ENCODE data around the gene C11orf68. TPM values are rescaled to one million over a fixed set of nuclear protein-coding genes. Genes with fewer than 3 reads are reported as not detected.

The C11orf68 gene
- total RNA-seq = 12.3 and 14.6 TPM in 2 replicates

DNA sequence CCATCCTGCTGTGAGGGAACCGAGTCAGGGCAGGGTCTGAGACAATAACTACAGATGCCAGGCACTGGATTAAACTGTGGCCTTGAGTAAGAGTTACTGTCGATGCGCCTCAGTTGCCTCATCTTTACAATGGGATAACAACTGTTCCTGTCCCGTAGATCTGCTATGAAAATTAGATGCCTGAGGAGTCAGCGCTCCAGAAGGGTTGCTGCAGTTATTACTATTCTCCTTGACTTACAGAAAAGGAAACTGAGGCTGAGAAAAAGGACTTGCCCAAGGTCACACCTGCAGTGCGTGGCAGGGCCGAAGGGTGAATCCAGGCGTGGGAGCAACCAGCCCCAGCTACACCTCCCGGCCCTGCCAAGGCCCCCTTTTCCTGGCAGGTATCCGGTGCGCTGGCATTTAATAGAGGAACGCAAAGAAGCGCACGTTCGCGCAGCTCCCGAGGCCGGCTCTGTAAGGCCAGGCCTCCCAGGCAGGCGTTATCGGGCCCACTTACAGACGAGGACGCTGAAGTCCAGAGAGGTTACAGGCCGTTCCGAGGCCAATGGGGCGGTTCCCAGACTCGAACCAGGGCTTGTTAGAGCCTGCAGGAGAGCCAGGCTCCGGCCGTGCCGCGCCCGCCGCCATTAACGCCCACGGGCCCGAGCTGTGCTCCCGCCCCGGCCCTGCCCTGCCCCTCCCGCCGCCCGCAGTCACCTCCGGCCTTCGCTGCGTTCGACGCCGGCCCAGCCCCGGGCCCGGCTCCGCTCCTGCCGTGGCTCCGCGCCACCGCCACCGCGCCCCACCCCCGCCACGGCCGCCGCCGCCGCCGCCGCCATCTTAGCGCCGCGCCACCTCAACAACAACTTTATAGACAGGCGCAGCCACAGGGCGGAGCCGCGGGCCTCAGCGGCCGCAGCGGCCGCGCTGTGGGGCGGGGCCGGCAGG, at the start of gene C11orf68:
C11orf68 (minus strand) TSS at position 852 of the 930 bp plus-strand sequence; CDS start at position 821, 31 bp downstream.

DNA sequence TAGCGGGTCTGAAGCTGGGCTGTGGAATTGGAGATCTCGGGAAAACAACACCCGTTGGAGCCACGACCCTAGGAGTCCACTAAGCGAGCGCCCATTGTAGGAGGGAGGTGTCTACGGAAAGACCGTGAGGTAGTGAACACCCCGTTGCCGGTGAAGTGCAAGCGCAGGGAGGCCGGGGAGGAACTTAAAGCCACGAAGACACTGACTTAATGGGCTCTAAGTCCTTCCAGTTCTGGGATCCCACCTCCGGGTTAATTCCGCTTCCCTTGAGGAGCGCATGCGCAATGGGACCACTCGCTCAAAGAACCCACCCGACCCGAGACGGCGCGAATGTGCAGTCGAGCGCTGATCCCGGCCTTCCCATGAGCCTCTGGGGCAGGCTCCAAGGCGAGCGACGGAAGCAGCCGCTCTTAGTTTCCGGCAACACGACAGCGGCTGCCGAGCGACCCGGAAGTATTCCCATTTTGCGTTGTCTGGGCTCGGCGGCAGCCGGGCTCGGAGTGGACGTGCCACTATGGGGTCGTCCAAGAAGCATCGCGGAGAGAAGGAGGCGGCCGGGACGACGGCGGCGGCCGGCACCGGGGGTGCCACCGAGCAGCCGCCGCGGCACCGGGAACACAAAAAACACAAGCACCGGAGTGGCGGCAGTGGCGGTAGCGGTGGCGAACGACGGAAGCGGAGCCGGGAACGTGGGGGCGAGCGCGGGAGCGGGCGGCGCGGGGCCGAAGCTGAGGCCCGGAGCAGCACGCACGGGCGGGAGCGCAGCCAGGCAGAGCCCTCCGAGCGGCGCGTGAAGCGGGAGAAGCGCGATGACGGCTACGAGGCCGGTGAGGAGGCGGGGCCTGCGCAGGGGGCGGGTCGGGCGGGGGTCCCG, 42.6 kb upstream of the C11orf68 start, which contains the start of gene SART1:
SART1 (plus strand) TSS at position 468 of the 874 bp plus-strand sequence; CDS start at position 515, 47 bp downstream.

DNA sequence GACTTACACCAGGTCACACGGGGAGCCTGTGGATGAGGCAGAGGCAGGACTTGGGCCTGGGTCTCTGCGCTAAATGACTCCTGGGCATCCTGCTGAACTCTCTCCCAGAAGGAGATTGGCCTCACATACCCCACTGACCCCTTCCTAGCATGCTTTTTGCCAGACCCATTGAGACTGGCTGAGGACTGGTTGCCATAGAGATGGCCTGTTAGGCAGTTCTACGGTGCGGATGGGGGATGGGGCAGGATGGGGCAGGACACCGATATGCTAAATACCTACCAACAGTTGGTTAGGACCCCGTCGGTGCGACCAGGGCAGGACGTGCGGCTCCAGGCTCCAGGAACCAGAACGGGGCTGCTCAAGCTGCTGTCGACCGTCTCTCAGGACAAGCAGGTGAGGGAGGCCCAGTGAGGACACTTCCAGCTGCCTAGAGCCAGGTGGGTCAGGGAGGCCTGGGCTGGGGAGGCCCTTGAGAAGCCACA, 26.6 kb upstream of the C11orf68 start, which contains the start of gene TSGA10IP:
TSGA10IP (plus strand) TSS at position 51 of the 482 bp plus-strand sequence; CDS start at position 247, 196 bp downstream.

DNA sequence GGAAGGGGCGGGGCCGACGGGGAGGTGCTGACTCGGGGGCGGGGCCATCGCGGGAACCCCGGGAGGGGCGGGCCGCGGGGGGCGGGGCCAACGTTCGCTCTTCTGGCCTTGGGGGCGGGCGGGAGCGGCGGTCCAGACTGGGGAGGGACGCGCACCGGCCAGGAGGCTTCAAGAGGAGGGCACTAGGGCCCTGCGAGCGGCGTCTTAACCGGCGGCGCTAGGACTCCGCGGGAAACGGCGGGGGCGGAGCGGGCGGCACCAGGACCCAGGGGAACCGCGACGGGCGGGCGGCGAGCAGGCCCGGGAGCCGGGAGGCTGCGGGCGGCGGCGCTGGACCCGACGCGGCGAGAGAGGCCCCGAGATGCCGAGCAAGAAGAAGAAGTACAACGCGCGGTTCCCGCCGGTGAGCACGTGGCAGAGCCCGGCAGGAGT, 295 bp upstream of the C11orf68 start, which contains the start of gene DRAP1:
DRAP1 (plus strand) TSS at position 286 of the 432 bp plus-strand sequence; CDS start at position 362, 76 bp downstream.

DNA sequence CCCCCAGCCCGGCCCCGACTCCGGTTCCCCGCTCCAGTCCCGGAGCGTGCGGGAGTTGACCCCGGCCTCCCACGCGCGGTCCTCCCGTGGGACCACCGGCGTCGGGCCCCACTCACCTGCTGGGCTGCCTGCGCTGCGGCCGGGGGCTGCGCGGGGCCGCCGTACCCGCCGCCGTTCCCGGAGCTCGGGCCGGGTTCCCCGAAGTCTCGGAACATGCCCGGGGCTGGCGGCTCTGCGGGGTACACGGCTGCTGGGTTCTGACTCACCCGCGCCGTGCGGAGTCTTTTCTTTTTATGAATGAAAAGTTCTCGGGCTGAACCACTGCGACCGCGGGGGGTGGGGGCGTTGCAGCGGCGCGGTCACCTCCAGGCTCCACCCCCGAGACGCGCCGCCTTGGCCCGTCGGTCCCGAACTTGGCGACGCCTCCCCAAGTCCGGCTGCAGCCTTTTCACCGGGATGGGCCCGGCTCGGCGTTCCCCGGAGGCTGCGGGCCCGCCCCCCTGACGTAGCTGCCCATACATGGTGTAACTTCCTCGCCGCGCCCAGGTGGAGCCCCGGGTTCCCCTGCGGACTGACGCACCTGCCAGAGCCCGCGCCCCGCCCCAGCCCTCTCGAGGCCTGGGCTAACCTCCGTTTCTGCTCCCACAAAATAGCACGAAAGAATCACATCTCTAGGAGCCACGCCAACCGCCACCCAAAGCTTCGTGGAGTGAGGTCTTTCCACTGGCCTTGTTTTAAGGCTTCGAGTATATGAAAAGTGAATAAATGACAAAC, 18.6 kb downstream of the C11orf68 start, which contains the start of gene FOSL1:
FOSL1 (minus strand) TSS at position 264 of the 774 bp plus-strand sequence; CDS start at position 215, 49 bp downstream.

DNA sequence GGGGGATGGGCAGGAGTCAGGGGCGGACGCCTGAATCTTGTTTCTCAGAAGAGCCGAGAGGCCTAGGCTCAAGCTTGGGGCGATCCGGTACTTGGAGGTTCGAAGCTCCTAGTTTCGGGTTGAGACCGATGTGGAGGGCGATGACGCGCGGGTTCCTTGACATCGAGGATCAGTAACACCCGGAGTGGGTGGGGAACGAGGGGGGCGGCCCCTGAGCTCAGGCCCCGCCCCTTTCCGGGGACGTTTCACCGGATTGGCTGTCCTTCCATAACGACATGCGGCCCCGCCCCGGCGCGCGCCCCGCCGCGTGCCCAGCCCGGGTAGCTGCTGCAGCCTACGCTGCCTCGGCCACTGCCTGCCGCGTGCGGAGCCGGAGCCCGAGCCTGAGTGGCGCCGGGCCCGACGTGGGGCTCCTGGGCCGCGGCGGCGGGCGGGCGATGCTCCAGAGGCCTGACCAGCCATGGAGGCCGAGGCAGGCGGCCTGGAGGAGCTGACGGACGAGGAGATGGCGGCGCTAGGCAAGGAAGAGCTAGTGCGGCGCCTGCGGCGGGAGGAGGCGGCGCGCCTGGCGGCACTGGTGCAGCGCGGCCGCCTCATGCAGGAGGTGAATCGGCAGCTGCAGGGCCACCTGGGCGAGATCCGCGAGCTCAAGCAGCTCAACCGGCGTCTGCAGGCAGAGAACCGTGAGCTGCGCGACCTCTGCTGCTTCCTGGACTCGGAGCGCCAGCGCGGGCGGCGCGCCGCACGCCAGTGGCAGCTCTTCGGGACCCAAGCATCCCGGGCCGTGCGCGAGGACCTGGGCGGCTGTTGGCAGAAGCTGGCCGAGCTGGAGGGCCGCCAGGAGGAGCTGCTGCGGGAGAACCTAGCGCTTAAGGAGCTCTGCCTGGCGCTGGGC, 28.3 kb downstream of the C11orf68 start, which contains the start of gene CCDC85B:
CCDC85B (plus strand) TSS at position 350 of the 895 bp plus-strand sequence; CDS start at position 461, 111 bp downstream.

DNA sequence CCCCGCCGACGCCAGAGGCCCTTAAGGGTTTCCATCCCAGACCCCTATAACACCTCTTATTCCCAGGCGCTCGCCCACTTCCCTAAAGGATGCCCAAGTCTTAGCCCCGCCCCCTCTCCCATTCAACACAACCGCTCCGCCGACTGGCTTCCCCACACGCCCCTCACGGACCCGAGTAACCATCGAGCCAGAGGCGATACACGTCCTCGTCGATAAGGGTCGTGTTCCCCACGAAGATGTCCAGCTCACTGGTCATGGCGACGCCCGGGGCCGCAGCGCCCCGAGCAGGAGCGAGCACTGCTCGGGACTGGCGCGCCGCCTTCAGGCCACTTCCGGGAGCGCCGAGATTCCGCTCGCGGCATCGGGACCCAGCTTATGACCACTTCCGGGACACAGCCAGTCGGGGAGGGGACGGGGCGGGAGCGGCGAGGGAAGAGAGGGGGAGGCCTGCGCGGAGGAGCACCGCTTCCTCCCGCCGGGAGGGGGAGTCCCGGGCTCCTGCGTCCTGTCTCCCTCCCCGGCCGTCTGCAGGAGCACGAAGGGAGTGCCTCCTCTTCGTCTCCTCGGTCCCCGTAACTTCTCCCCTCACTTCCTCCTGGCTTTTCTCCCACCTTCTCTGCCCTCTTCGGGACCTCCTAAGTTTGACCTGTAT, 30.6 kb downstream of the C11orf68 start, which contains the start of gene FIBP:
FIBP (minus strand) TSS at position 309 of the 652 bp plus-strand sequence; CDS start at position 256, 53 bp downstream.

DNA sequence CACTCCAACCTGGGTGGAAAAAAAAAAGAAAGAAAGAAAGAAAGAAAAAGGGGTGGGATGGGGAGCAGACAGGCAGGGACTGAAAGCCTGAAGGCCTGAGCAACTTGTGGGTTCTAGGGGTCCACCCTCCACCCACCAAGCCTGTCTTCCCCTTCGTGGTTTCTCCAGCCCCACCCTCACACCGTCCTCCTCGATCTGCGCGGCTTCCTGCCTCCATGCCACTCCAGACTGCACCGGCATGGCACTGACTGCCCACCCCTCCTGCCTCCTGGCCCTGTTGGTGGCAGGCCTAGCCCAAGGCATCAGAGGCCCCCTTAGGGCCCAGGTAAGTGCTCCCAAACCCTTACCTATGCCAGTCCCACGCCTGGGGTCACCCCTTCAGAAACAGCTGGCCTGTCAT, 39.2 kb downstream of the C11orf68 start, which contains the start of gene CTSW:
CTSW (plus strand) TSS at position 221 of the 400 bp plus-strand sequence; CDS start at position 239, 18 bp downstream.

DNA sequence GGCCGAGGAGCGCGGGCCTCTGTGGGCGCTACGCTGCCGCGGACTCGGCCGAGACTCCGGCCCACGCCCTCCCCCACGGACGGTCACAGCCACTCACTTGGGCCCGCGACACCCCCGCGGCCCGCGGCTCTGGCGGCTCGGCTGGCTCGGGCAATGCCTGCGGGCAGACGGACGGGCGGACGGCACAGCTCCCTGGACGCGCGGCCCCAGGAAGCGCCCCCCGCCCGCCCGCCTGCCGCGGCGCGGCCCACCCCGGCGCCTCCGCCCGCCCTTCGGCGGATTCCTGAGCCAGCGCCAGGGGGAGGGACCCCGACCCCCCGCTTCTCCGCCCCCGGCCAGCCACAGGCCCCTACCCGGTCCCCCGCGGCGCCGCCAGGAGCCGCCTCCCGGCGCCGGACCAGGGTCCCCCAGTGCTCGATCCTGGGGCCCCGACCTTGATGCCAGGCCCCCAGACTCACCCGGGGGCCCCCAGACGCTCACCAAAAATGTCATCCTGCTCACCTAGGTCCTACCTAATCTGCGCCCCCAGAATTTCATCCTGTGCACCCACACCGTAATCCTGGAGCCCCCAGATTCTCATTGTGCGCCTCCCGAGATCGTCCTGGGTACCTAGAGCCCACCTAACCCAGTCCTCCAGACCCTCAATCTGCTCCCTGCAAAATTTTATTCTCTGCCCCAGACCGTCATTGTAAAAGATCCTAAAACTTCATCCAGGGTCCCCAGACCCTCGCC, 46.1 kb downstream of the C11orf68 start, which contains the start of gene EFEMP2:
EFEMP2 (minus strand) TSS at position 215 of the 732 bp plus-strand sequence. CDS start 446 bp downstream, outside the sequence.

Other genes with a start within 250 kb of the C11orf68 start
- 23.8 and 33.6 TPM in 2 replicates for gene KAT5, start 206.8 kb downstream of the C11orf68 start, total RNA-seq
- 55.7 and 59.4 TPM in 2 replicates for gene RNASEH2C, start 198.3 kb downstream of the C11orf68 start, total RNA-seq
- 11.2 and 14.4 TPM in 2 replicates for gene AP5B1, start 138.1 kb downstream of the C11orf68 start, total RNA-seq
- not detected in 2 replicates for gene OVOL1, start 132.0 kb downstream of the C11orf68 start, total RNA-seq
- gene SNX32, start 85.1 kb downstream of the C11orf68 start, total RNA-seq = 0.32 and 1.3 TPM in 2 replicates
- gene CFL1, start 60.9 kb downstream of the C11orf68 start, total RNA-seq = 1,265 and 1,321 TPM in 2 replicates
- 32.7 and 38.1 TPM in 2 replicates for gene MUS81, start 58.6 kb downstream of the C11orf68 start, total RNA-seq
- 199 and 280 TPM in 2 replicates for gene EFEMP2, start 46.3 kb downstream of the C11orf68 start, total RNA-seq
- gene CTSW, start 39.2 kb downstream of the C11orf68 start, total RNA-seq = not detected in 2 replicates
- 101 and 125 TPM in 2 replicates for gene FIBP, start 30.6 kb downstream of the C11orf68 start, total RNA-seq
- gene CCDC85B, start 28.4 kb downstream of the C11orf68 start, total RNA-seq = 75.8 and 91.2 TPM in 2 replicates
- gene FOSL1, start 18.7 kb downstream of the C11orf68 start, total RNA-seq = 33.4 and 37.7 TPM in 2 replicates
- gene DRAP1, start 364 bp upstream of the C11orf68 start, total RNA-seq = 122 and 141 TPM in 2 replicates
- not detected in 2 replicates for gene TSGA10IP, start 26.4 kb upstream of the C11orf68 start, total RNA-seq
- 23.3 and 25.5 TPM in 2 replicates for gene SART1, start 42.7 kb upstream of the C11orf68 start, total RNA-seq
- gene EIF1AD, start 83.1 kb upstream of the C11orf68 start, total RNA-seq = 24.9 and 36.8 TPM in 2 replicates
- gene BANF1, start 83.4 kb upstream of the C11orf68 start, total RNA-seq = 48.0 and 54.7 TPM in 2 replicates
- gene CST6, start 92.9 kb upstream of the C11orf68 start, total RNA-seq = 0.32 TPM in 1 of 2 replicates, not detected in the other
- gene CATSPER1, start 107.4 kb upstream of the C11orf68 start, total RNA-seq = not detected in 2 replicates
- not detected in 2 replicates for gene GAL3ST3, start 130.1 kb upstream of the C11orf68 start, total RNA-seq
- 103 and 107 TPM in 2 replicates for gene SF3B2, start 133.3 kb upstream of the C11orf68 start, total RNA-seq
- gene PACS1, start 151.2 kb upstream of the C11orf68 start, total RNA-seq = 40.3 and 48.8 TPM in 2 replicates